Motor neuron (in vitro differentiated cells): ENCODE data around the gene OR13C9. TPM values are rescaled to one million over a fixed set of nuclear protein-coding genes. Genes with fewer than 3 reads are reported as not detected.
"Not testable (repeated sequence)": the region's sequence is repeated elsewhere in the genome, so short reads cannot be mapped to it uniquely, and the experiment has no call there.

ENCODE experiments used
- ATAC-seq, 8 experiments: fragments of 200-7000 bp; cut with Tn5 transposase; replicated peaks in 6 of 8; 2 replicates each; pipeline ENCODE4 v1.8.0; 2021; ENCODE audit warnings: mild to moderate bottlenecking in 8 of 8, moderate library complexity in 8 of 8
- H3K27ac ChIP-seq, 2 donors: fragments of 250-450 bp; sonication (Bioruptor Pico); 2 replicates each; pipeline ENCODE4 v1.9.0; 2021; ENCODE audit warnings: antibody characterized with exemption in 2 of 2, mild to moderate bottlenecking in 2 of 2, moderate library complexity in 1 of 2
- H3K4me1 ChIP-seq, 2 donors: fragments of 250-450 bp; sonication (Bioruptor Pico); replicated peaks in 1 of 2; 2 replicates each; pipeline ENCODE4 v1.6.1; 2021; ENCODE audit warnings: antibody characterized with exemption in 2 of 2, mild to moderate bottlenecking in 2 of 2, moderate library complexity in 1 of 2
- H3K4me3 ChIP-seq, 5 donors: fragments of 250-450 bp; sonication (Bioruptor Pico); 2 replicates each; pipeline ENCODE4 v1.9.0; 2021; ENCODE audit warnings: antibody characterized with exemption in 5 of 5, mild to moderate bottlenecking in 5 of 5, moderate library complexity in 4 of 5
- WGBS, 10 experiments: fragments of 450-650 bp; shearing (Covaris generic); methylation state at CpG; one replicate each; pipeline ENCODE4 v1.0.0; 2022; 5-methylcytosine and 5-hydroxymethylcytosine counted together
- in situ Hi-C, 9 experiments: fragments of 400-800 bp; cut with MboI; loops; one replicate each; pipeline ENCODE4 v1.15.0; 2021; ENCODE audit warnings: low sequenced_read_pairs in 9 of 9, low pct_unique_long_range_greater_than_20kb in 2 of 9; ENCODE audit not compliant: unreplicated experiment in 9 of 9
- total RNA-seq, 8 experiments: library from RNA; unstranded; fragments of 300-600 nt; gene quantifications; 2 replicates each; pipeline versions ENCODE4 v1.2.3 to v1.2.4, GENCODE V29; 2022

Gene OR13C9
- total RNA-seq: under 1 TPM in 1 of 8 experiments, not detected in 7; 0.33 TPM

DNA sequence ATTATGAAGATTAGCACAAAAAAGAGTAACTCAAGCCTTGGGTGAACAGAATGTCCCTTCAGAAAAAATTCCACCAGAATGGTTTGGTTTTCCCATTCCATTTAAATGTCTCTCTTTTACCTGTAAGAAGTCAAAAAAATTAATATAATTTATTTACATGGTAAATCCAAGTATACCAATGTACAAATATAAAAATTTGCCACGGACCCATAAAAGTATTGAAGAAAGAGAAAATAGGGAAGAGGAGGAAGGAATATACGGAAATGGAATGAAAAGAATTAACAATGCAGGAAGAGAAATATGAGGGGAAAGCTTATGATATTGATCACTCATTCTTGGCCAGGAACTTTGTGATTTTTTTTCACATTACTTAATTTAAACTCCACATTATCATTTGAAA, at the start of gene OR13C9:
Gene OR13C9, minus strand, starts transcription at position 101 of the 400 bp plus-strand sequence. Its CDS starts 0 bp downstream, at position 101.
- 21 to 81% (median 45%) methylated on average over 1 to 2 of the region's 2 CpGs for WGBS, 10 experiments
- no peak within 1 kb of the TSS for H3K27ac ChIP-seq
- H3K4me1 ChIP-seq: no peaks in the 10 kb centered on the region
- no peak for ATAC-seq
- no peak within 1 kb of the TSS for H3K4me3 ChIP-seq
- in situ Hi-C loops: no loop called here

DNA sequence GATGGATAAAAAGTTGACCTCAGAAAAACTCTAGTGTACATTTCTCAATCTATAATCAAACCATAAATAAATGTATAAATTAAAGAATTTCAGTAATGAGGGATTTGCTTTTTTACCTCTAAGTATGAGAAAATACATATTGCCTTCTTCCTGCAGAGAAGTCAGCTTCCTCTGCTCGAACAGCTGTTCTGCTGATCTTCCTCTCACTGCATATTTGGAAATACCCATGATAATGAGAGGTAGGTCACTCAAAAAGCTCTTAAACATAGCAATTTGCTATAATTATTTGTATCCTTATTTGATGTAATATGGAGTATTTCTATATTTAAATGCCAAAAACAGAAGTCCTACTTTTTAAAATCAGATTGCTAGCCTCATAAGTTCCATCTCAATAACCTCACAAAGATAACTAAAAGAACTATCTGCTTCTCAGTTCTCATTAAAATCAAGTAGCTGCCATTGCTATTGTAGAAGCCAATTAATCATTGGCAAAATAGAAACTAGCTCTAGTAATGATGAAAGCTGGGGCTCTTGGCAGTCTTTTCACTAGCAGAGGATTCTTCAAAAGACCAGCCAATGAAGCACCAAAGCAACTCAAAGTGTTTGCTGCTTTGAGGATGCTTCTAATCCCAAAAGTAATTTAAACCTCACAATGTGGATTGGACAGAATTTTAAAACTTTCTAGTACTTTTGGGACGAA, 40.6 kb upstream of the OR13C9 start:
- Histone ChIP-seq H3K27ac (no peak overlapping the region), H3K4me3 (no peak overlapping the region), H3K4me1 (no peaks in the 10 kb centered on the region)
- ATAC-seq: no peak
- WGBS, 10 experiments: 0 to 50% (median 21%) methylated on average over 1 to 2 of the region's 2 CpGs
- in situ Hi-C loops: no loop called here

DNA sequence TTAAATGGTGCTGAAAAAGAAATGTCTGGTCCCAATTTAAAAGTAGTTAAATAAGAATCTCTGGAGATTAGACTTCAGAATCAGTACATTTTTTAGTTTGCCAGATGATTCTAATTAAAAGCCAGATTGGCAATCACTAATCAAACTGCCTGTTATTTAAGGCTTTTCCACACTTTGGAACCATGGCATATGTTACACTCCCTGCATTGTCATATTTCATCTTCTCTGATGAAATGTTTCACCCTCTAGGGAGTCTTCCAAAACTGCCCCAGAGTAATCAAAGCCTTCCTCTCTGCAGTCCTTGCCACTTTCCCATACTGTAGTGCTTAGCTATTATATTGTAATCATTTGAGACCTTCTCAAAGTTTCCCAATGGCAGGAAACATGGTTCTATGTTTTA, 17.5 kb upstream of the OR13C9 start:
- Histone ChIP-seq H3K27ac (no peak overlapping the region), H3K4me1 (no peaks in the 10 kb centered on the region), H3K4me3 (no peak overlapping the region)
- in situ Hi-C loops: no loop called here
- no peak for ATAC-seq

DNA sequence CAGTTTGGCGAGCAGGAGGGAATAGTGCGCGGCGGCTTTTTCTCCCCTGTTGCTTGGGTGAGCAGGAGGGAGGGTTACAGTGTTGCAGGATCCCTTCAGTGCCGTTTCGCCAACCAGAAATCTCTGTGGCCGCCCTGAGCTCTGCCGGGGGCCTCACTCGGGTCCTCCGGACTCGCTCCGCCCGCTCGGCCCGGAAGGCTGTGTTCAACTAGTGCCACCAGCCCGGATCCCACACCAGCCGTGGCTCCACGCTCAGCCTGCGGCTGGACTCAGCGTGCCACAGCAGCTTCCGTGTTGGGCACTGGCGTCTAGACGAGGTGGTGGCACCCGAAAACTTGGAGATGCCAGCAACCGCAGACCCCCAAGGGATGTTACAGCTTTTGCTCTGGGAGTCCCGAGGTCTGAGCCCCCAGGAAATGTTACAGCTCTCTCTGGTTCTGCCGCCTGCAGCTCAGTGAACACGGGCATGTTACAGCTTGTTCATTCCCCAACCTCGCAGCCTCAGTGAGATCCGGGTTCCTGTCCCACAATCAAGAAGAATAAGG, 16.0 kb upstream of the OR13C9 start:
- WGBS, 10 experiments: 50 to 100% (median 97%) methylated on average over 1 to 13 of the region's 30 CpGs; no CpG with 5 or more reads in 1 of the 10 experiments
- Histone ChIP-seq H3K27ac (no peak overlapping the region), H3K4me3 (no peak overlapping the region), H3K4me1 (no peaks in the 10 kb centered on the region)
- in situ Hi-C loops: no loop called here
- ATAC-seq: no peak

DNA sequence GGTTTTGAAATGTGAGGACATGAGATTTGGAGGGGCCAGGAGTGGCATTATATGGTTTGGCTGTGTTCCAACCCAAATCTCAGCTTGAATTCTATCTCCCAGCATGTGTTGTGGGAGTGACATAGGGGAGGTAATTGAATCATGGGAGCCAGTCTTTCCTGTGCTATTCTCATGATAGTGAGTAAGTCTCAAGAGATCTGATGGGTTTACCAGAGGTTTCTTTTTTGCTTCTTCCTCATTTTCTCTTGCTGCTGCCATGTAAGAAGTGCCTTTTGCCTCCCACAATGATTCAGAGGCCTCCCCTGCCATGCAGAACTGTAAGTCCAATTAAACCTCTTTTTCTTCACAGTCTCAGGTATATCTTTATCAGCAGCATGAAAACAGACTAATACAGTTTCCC, 8.0 kb upstream of the OR13C9 start:
- H3K4me1 ChIP-seq, H3K4me3 ChIP-seq, H3K27ac ChIP-seq, in situ Hi-C loops, ATAC-seq: not testable (repeated sequence)

- in situ Hi-C loops: no loop called here
- ATAC-seq: no peak
- H3K4me1 ChIP-seq: no peaks in the 10 kb centered on the region
These were observed 586 bp downstream of the OR13C9 start for GRCh38 chr9:104617418-104617817.

GRCh38 chr9:104611213-104611612, 6.8 kb downstream of the OR13C9 start:
- no peak overlapping the region for H3K27ac ChIP-seq
- peak in 2 of 8 experiments; percentile 55 to 58 for ATAC-seq
- H3K4me3 ChIP-seq: no peak overlapping the region
- no peaks in the 10 kb centered on the region for H3K4me1 ChIP-seq
- WGBS, 10 experiments: 19 to 100% (median 83%) methylated on average over 1 to 2 of the region's 2 CpGs; no CpG with 5 or more reads in 1 of the 10 experiments
- in situ Hi-C loops: no loop called here

More at GRCh38 chr9:104617418-104617817, 586 bp downstream of the OR13C9 start:
- Histone ChIP-seq H3K27ac (no peak overlapping the region), H3K4me3 (no peak overlapping the region)

DNA sequence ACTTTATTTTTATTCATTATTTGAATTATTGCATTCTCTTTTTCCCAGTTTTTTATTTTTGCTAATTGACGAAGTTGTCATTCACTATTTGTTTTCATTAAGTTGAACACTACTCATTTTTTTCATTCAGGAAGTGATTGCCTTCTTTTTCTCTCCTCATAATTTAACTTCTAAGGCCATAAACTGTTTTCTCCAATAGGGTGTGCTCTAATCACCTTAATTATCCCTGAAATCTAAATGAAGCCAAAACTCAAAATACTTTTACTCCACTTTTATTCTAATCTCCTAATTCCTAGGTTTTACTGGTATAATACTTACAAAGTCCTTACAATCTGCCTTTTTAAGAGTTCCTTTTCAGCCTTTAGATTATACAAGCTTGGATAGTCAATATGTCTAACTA, 9.7 kb downstream of the OR13C9 start:
- no peak overlapping the region for H3K4me3 ChIP-seq
- WGBS, 10 experiments: 0 to 90% (median 6%) methylated on average over 1 of the region's 1 CpG; no CpG with 5 or more reads in 1 of the 10 experiments
- no peak for ATAC-seq
- H3K27ac ChIP-seq: no peak overlapping the region
- in situ Hi-C loops: no loop called here
- H3K4me1 ChIP-seq: no peaks in the 10 kb centered on the region

DNA sequence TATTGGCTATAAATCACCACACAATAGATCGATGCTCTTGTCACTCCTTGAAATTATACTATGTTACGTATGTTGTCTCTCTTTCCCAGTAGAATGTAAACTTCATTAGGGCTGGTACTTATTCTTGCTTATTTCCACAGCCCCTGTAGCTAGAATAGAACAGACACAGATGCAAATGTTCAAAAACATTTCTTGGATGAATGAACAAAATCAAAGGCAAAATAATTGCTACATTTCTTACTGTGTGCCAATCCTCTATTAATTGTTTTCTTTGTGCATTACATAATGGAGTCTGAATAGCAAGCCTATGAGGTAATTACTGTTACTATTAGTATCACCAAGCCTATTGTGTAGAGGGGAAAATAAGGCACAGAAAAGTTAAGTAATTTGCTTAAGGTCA, 11.9 kb downstream of the OR13C9 start:
- 0 to 100% (median 70%) methylated on average over 1 to 2 of the region's 2 CpGs for WGBS, 10 experiments
- in situ Hi-C loops: no loop called here
- Histone ChIP-seq H3K4me1 (no peaks in the 10 kb centered on the region), H3K4me3 (no peak overlapping the region), H3K27ac (no peak overlapping the region)
- ATAC-seq: peak in 5 of 8 experiments; percentile 28 to 77 (median 72)

DNA sequence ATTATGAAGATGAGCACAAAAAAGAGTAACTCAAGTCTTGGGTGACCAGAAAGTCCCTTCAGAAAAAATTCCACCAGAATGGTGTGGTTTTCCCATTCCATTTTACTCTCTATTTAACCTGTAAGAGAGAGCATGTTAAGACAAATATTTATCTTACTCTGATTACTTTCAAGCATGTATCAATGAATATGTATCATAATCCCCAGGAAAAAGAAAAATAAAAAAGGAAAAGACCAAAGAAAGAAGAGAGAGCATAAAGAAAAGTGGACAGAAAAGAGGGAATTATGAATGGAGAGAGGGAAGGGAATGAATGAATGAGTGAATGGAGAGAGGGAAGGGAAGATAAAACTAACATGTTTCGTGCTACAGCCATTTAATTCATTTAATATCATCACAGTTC, 12.5 kb downstream of the OR13C9 start, which contains the start of gene OR13C2:
Gene OR13C2, minus strand, starts transcription at position 101 of the 400 bp plus-strand sequence. Its CDS starts 0 bp downstream, at position 101.
- H3K27ac ChIP-seq, H3K4me1 ChIP-seq, ATAC-seq, H3K4me3 ChIP-seq, in situ Hi-C loops: not testable (repeated sequence)
- WGBS, 10 experiments: 0 to 100% (median 70%) methylated on average over 1 of the region's 1 CpG

GRCh38 chr9:104604801-104605200, 13.2 kb downstream of the OR13C9 start:
- in situ Hi-C loops: no loop called here
- ATAC-seq: no peak
- WGBS, 10 experiments: 17 to 86% (median 73%) methylated on average over 1 to 2 of the region's 3 CpGs; no CpG with 5 or more reads in 5 of the 10 experiments
- no peak overlapping the region for H3K4me3 ChIP-seq
- H3K27ac ChIP-seq: no peak overlapping the region
- no peaks in the 10 kb centered on the region for H3K4me1 ChIP-seq

DNA sequence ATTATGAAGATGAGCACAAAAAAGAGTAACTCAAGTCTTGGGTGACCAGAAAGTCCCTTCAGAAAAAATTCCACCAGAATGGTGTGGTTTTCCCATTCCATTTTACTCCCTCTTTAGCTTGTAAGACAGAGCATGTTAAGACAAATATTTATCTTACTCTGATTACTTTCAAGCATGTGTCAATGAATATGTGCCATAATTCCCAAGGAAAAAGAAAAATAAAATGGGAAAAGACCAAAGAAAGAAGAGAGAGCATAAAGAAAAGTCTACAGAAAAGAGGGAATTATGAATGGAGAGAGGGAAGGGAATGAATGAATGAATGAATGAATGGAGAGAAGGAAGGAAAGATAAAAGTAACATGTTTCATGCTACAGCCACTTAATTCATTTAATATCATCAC, 18.7 kb downstream of the OR13C9 start, which contains the start of gene OR13C5:
Gene OR13C5, minus strand, starts transcription at position 101 of the 400 bp plus-strand sequence. Its CDS starts 0 bp downstream, at position 101.
- ATAC-seq, in situ Hi-C loops, H3K4me3 ChIP-seq, H3K27ac ChIP-seq, H3K4me1 ChIP-seq: not testable (repeated sequence)

GRCh38 chr9:104598749-104599148, 19.3 kb downstream of the OR13C9 start:
- H3K4me1 ChIP-seq, in situ Hi-C loops, ATAC-seq, H3K4me3 ChIP-seq, H3K27ac ChIP-seq: not testable (repeated sequence)
- 0 to 100% (median 60%) methylated on average over 1 of the region's 3 CpGs; no CpG with 5 or more reads in 5 of the 10 experiments for WGBS, 10 experiments

- Histone ChIP-seq H3K4me1 (no peaks in the 10 kb centered on the region), H3K27ac (no peak overlapping the region), H3K4me3 (no peak overlapping the region)
- in situ Hi-C loops: no loop called here
- 0 to 67% (median 13%) methylated on average over 1 of the region's 1 CpG; no CpG with 5 or more reads in 4 of the 10 experiments for WGBS, 10 experiments
- peak in 2 of 8 experiments; percentile 15 to 39 for ATAC-seq
These were observed 28.4 kb downstream of the OR13C9 start for GRCh38 chr9:104589626-104590025.
